GM23338 (cell line): ENCODE results near the gene USP28.

ENCODE experiments used
- CREB1 ChIP-seq: fragments of 250-450 bp; sonication (Bioruptor Pico); IDR thresholded peaks from 2 replicates; pipeline ENCODE4 v1.5.0; 2020; ENCODE audit warnings: low read depth, mild to moderate bottlenecking, moderate library complexity
- EZH2 ChIP-seq: fragments of 200-600 bp; sonication (generic); IDR thresholded peaks from one replicate; pipeline ENCODE4 v1.8.0; 2017; ENCODE audit warnings: antibody characterized with exemption, mild to moderate bottlenecking, low read depth; ENCODE audit not compliant: unreplicated experiment
- EZH2phosphoT487 ChIP-seq: fragments of 200-600 bp; sonication (generic); IDR thresholded peaks from one replicate; pipeline ENCODE4 v1.8.1; 2018; ENCODE audit warnings: antibody characterized with exemption; ENCODE audit not compliant: unreplicated experiment
- JUNB ChIP-seq: IDR thresholded peaks from one replicate; pipeline ENCODE4 v1.6.1; 2016; ENCODE audit warnings: antibody characterized with exemption; ENCODE audit not compliant: unreplicated experiment
- NANOG ChIP-seq: IDR thresholded peaks from 2 replicates; pipeline ENCODE4 v1.6.1; 2016; ENCODE audit warnings: antibody characterized with exemption, borderline replicate concordance
- POLR2AphosphoS5 ChIP-seq: IDR thresholded peaks from 2 replicates; pipeline ENCODE4 v1.6.1; 2016; ENCODE audit warnings: antibody characterized with exemption, low read depth
- STAT1 ChIP-seq: IDR thresholded peaks from one replicate; pipeline ENCODE4 v1.6.1; 2016; ENCODE audit warnings: antibody characterized with exemption; ENCODE audit not compliant: unreplicated experiment
- ZNF114 ChIP-seq: fragments of 250-450 bp; sonication (Bioruptor Pico); IDR thresholded peaks from 2 replicates; pipeline ENCODE4 v1.5.0; 2020; ENCODE audit warnings: mild to moderate bottlenecking, moderate library complexity
- ZNF331 ChIP-seq: fragments of 250-450 bp; sonication (Bioruptor Pico); IDR thresholded peaks from 2 replicates; pipeline ENCODE4 v1.5.0; 2020; ENCODE audit warnings: low read depth, mild to moderate bottlenecking, moderate library complexity
- TF ChIP-seq, protein P1 (sequence below), 2 experiments: fragments of 200-600 bp in 1 of 2; sonication (generic) in 1 of 2; conservative IDR thresholded peaks; 2 replicates each; pipeline versions ENCODE4 v1.5.1 to v1.6.1; 2016 to 2017; ENCODE audit warnings: antibody characterized with exemption in 2 of 2, low read depth in 2 of 2, mild to moderate bottlenecking in 2 of 2, moderate library complexity in 1 of 2
- TF ChIP-seq, protein P2 (sequence below): IDR thresholded peaks from one replicate; pipeline ENCODE4 v1.6.1; 2018; ENCODE audit warnings: antibody characterized with exemption; ENCODE audit not compliant: unreplicated experiment

DNA sequence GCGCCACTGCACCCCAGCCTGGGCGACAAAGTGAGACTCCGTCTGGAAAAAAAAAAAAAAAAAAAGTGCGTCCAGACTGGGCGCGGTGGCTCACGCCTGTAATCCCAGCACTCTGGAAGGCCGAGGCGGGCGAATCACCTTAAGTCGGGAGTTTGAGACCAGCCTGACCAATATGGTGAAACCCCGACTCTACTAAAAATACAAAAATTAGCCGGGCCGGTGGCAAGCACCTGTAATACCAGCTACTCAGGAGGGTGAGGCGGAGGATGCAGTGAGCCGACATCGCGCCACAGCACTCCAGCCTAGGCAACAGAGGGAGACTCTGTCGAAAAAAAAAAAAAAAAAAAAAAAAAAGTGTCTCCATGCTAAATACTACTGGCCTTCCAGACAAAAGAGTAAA is 1.3 kb downstream of the USP28 start:
- TF ChIP-seq, protein P1, sequence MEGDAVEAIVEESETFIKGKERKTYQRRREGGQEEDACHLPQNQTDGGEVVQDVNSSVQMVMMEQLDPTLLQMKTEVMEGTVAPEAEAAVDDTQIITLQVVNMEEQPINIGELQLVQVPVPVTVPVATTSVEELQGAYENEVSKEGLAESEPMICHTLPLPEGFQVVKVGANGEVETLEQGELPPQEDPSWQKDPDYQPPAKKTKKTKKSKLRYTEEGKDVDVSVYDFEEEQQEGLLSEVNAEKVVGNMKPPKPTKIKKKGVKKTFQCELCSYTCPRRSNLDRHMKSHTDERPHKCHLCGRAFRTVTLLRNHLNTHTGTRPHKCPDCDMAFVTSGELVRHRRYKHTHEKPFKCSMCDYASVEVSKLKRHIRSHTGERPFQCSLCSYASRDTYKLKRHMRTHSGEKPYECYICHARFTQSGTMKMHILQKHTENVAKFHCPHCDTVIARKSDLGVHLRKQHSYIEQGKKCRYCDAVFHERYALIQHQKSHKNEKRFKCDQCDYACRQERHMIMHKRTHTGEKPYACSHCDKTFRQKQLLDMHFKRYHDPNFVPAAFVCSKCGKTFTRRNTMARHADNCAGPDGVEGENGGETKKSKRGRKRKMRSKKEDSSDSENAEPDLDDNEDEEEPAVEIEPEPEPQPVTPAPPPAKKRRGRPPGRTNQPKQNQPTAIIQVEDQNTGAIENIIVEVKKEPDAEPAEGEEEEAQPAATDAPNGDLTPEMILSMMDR (conservative IDR thresholded peaks at IDR 0.05; ENCODE audit: low read depth in 2 of 2) = no peak
- TF ChIP-seq EZH2 (no peak), CREB1 (CRISPR knock-in tag) (no peak), EZH2phosphoT487 (no peak), POLR2AphosphoS5 (no peak), ZNF331 (no peak), JUNB (no peak), NANOG (no peak), ZNF114 (CRISPR knock-in tag) (no peak), STAT1 (no peak)
- TF ChIP-seq, protein P2, sequence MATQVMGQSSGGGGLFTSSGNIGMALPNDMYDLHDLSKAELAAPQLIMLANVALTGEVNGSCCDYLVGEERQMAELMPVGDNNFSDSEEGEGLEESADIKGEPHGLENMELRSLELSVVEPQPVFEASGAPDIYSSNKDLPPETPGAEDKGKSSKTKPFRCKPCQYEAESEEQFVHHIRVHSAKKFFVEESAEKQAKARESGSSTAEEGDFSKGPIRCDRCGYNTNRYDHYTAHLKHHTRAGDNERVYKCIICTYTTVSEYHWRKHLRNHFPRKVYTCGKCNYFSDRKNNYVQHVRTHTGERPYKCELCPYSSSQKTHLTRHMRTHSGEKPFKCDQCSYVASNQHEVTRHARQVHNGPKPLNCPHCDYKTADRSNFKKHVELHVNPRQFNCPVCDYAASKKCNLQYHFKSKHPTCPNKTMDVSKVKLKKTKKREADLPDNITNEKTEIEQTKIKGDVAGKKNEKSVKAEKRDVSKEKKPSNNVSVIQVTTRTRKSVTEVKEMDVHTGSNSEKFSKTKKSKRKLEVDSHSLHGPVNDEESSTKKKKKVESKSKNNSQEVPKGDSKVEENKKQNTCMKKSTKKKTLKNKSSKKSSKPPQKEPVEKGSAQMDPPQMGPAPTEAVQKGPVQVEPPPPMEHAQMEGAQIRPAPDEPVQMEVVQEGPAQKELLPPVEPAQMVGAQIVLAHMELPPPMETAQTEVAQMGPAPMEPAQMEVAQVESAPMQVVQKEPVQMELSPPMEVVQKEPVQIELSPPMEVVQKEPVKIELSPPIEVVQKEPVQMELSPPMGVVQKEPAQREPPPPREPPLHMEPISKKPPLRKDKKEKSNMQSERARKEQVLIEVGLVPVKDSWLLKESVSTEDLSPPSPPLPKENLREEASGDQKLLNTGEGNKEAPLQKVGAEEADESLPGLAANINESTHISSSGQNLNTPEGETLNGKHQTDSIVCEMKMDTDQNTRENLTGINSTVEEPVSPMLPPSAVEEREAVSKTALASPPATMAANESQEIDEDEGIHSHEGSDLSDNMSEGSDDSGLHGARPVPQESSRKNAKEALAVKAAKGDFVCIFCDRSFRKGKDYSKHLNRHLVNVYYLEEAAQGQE = no peak
